Activated T-cell treated with anti-CD3 and anti-CD28 coated beads, Interleukin-2, amount 50 U/mL, for 1 hour (primary cell): ENCODE results near the gene R3HDM1.
A peak's percentile ranks its signal among the peaks of the same experiment; 100 is the strongest.
"Not testable (repeated sequence)": the region's sequence is repeated elsewhere in the genome, so short reads cannot be mapped to it uniquely, and the experiment has no call there.

ENCODE experiments used
- DNase-seq: peaks from one replicate; pipeline ENCODE4 v3.0.0-alpha.2; 2020

R3HDM1 gene

GRCh38 chr2:135647836-135648579, 116.7 kb downstream of the R3HDM1 start:
- no peak for DNase-seq

- no peak for DNase-seq
These were observed 119.4 kb downstream of the R3HDM1 start for GRCh38 chr2:135650721-135651120.

GRCh38 chr2:135651717-135652116, 120.4 kb downstream of the R3HDM1 start:
- no peak for DNase-seq

GRCh38 chr2:135654239-135654638, 123.0 kb downstream of the R3HDM1 start:
- DNase-seq, result not testable (repeated sequence)

GRCh38 chr2:135657806-135658582, 126.7 kb downstream of the R3HDM1 start:
- peak; percentile 59 for DNase-seq

- no peak for DNase-seq
These were observed 130.8 kb downstream of the R3HDM1 start for GRCh38 chr2:135662088-135662487.

GRCh38 chr2:135663148-135663700, 131.9 kb downstream of the R3HDM1 start:
- DNase-seq, result no peak

GRCh38 chr2:135664623-135665068, 133.4 kb downstream of the R3HDM1 start:
- no peak for DNase-seq

- DNase-seq, result no peak
These were observed 135.8 kb downstream of the R3HDM1 start for GRCh38 chr2:135667045-135667444.

- DNase-seq, result no peak
These were observed 143.2 kb downstream of the R3HDM1 start for GRCh38 chr2:135674453-135674852.

- DNase-seq, result no peak
These were observed 144.7 kb downstream of the R3HDM1 start for GRCh38 chr2:135676031-135676430.

- DNase-seq, result no peak
These were observed 147.8 kb downstream of the R3HDM1 start for GRCh38 chr2:135679125-135679524.

GRCh38 chr2:135685361-135685760, 154.1 kb downstream of the R3HDM1 start:
- DNase-seq, result no peak

- no peak for DNase-seq
These were observed 157.7 kb downstream of the R3HDM1 start for GRCh38 chr2:135688978-135689377.

- no peak for DNase-seq
These were observed 158.4 kb downstream of the R3HDM1 start for GRCh38 chr2:135689679-135690078.

- no peak for DNase-seq
These were observed 163.4 kb downstream of the R3HDM1 start for GRCh38 chr2:135694711-135695110.

GRCh38 chr2:135698838-135699237, 167.6 kb downstream of the R3HDM1 start:
- DNase-seq, result no peak

- DNase-seq, result no peak
These were observed 170.2 kb downstream of the R3HDM1 start for GRCh38 chr2:135701442-135701841.

- no peak for DNase-seq
These were observed 172.0 kb downstream of the R3HDM1 start for GRCh38 chr2:135703300-135703699.

- DNase-seq, result not testable (repeated sequence)
These were observed 172.8 kb downstream of the R3HDM1 start for GRCh38 chr2:135704075-135704474.

GRCh38 chr2:135708159-135708558, 176.9 kb downstream of the R3HDM1 start:
- DNase-seq, result no peak

GRCh38 chr2:135709992-135710391, 178.7 kb downstream of the R3HDM1 start:
- DNase-seq, result peak; percentile 78

- not testable (repeated sequence) for DNase-seq
These were observed 183.8 kb downstream of the R3HDM1 start for GRCh38 chr2:135715086-135715485.
